Right atrium auricular region (tissue), 2 donors: ENCODE data around the gene PCBP3. TPM values are rescaled to one million over a fixed set of nuclear protein-coding genes. Genes with fewer than 3 reads are reported as not detected.

Experiments
- DNase-seq: peaks from one replicate; pipeline ENCODE4 v3.0.0-alpha.2; 2019; ENCODE audit warnings: low spot score
- H3K27ac ChIP-seq, 2 donors: fragments of 200-600 bp; sonication (generic); 1 replicate in 1 of 2; 2 replicates in 1 of 2; pipeline ENCODE4 v1.5.1; 2016 to 2019
- H3K27me3 ChIP-seq, 2 donors: fragments of 200-600 bp; sonication (generic); one replicate each; pipeline versions ENCODE4 v1.5.1 to v1.6.0; 2017 to 2019
- H3K36me3 ChIP-seq: fragments of 200-600 bp; sonication (generic); one replicate; pipeline ENCODE4 v1.5.1; 2016
- H3K4me1 ChIP-seq, 2 donors: fragments of 200-600 bp; sonication (generic); one replicate each; pipeline versions ENCODE4 v1.5.1 to v1.6.0; 2017 to 2019
- H3K4me3 ChIP-seq, 2 donors: fragments of 200-600 bp; sonication (generic); 1 replicate in 1 of 2; 2 replicates in 1 of 2; pipeline ENCODE4 v1.5.1; 2017 to 2019; ENCODE audit warnings: mild to moderate bottlenecking in 1 of 2, moderate library complexity in 1 of 2
- H3K9me3 ChIP-seq, 2 donors: fragments of 200-600 bp; sonication (generic); one replicate each; pipeline ENCODE4 v1.5.1; 2019
- CTCF ChIP-seq, 2 donors: fragments of 200-600 bp; sonication (generic); IDR thresholded peaks; one replicate each; pipeline ENCODE4 v1.5.1; 2019; ENCODE audit warnings: antibody characterized with exemption in 2 of 2
- total RNA-seq, 2 donors: library from RNA; depleted of rRNA; stranded (reverse); fragments of >200 nt; gene quantifications; one replicate each; pipeline ENCODE4 v1.1.0, GENCODE V29; 2016

Gene PCBP3
- total RNA-seq, 2 donors from 2014 or later: 2.3 to 5.2 TPM

GRCh38 chr21:45839274-45839673 lies 195.7 kb downstream of the PCBP3 start:
- DNase-seq: no peak
- no peak overlapping the region for H3K27ac ChIP-seq
- H3K9me3 ChIP-seq: peaks cover 3 to 20% of the 10 kb centered on the region in 2 donors
- H3K4me1 ChIP-seq: no peaks in the 10 kb centered on the region
- H3K36me3 ChIP-seq: no peaks in the 10 kb centered on the region
- no peak overlapping the region for H3K4me3 ChIP-seq
- TF ChIP-seq CTCF (IDR thresholded peaks at IDR 0.05): no peak
- H3K27me3 ChIP-seq: no peaks in the 10 kb centered on the region

GRCh38 chr21:45841033-45841432 lies 197.5 kb downstream of the PCBP3 start:
- Histone ChIP-seq H3K27me3 (no peaks in the 10 kb centered on the region), H3K4me3 (no peak overlapping the region), H3K4me1 (no peaks in the 10 kb centered on the region), H3K9me3 (peaks cover 3 to 20% of the 10 kb centered on the region in 2 donors), H3K27ac (no peak overlapping the region), H3K36me3 (no peaks in the 10 kb centered on the region)
- DNase-seq: no peak
- TF ChIP-seq CTCF (IDR thresholded peaks at IDR 0.05): no peak

- Histone ChIP-seq H3K4me3 (no peak overlapping the region), H3K4me1 (peaks cover 0 to 12% of the 10 kb centered on the region in 2 donors), H3K27ac (no peak overlapping the region), H3K36me3 (no peaks in the 10 kb centered on the region), H3K9me3 (peaks cover 3 to 20% of the 10 kb centered on the region in 2 donors), H3K27me3 (no peaks in the 10 kb centered on the region)
- TF ChIP-seq CTCF (IDR thresholded peaks at IDR 0.05): no peak
- no peak for DNase-seq
Observed at GRCh38 chr21:45843426-45843825, 199.9 kb downstream of the PCBP3 start.

- Histone ChIP-seq H3K27ac (no peak overlapping the region), H3K36me3 (no peaks in the 10 kb centered on the region), H3K4me1 (peaks cover 0 to 12% of the 10 kb centered on the region in 2 donors), H3K4me3 (no peak overlapping the region), H3K27me3 (no peaks in the 10 kb centered on the region), H3K9me3 (peaks cover 3 to 20% of the 10 kb centered on the region in 2 donors)
- TF ChIP-seq CTCF (IDR thresholded peaks at IDR 0.05): no peak
- DNase-seq: no peak
Observed at GRCh38 chr21:45844181-45844580, 200.7 kb downstream of the PCBP3 start.

- no peak overlapping the region for H3K4me3 ChIP-seq
- no peaks in the 10 kb centered on the region for H3K27me3 ChIP-seq
- no peak for TF ChIP-seq CTCF (IDR thresholded peaks at IDR 0.05)
- peaks cover 3 to 19% of the 10 kb centered on the region in 2 donors for H3K9me3 ChIP-seq
- H3K36me3 ChIP-seq: no peaks in the 10 kb centered on the region
- no peak for DNase-seq
- H3K4me1 ChIP-seq: peaks cover 0 to 12% of the 10 kb centered on the region in 2 donors
- H3K27ac ChIP-seq: no peak overlapping the region
Observed at GRCh38 chr21:45845063-45845769, 201.7 kb downstream of the PCBP3 start.

GRCh38 chr21:45845770-45846090 lies 202.2 kb downstream of the PCBP3 start:
- Histone ChIP-seq H3K4me3 (no peak overlapping the region), H3K4me1 (peaks cover 0 to 12% of the 10 kb centered on the region in 2 donors), H3K27ac (no peak overlapping the region), H3K9me3 (peaks cover under 1 to 13% of the 10 kb centered on the region in 2 donors), H3K27me3 (no peaks in the 10 kb centered on the region), H3K36me3 (no peaks in the 10 kb centered on the region)
- DNase-seq: no peak
- no peak for TF ChIP-seq CTCF (IDR thresholded peaks at IDR 0.05)
